Type B pancreatic cell (in vitro differentiated cells): Measurements from ENCODE around the gene AFP. TPM values are rescaled to one million over a fixed set of nuclear protein-coding genes. Genes with fewer than 3 reads are reported as not detected.

Experiments
- DNase-seq: peaks from one replicate; pipeline ENCODE4 v3.0.0; 2021; ENCODE audit warnings: mixed read lengths; ENCODE audit not compliant: unreplicated experiment; ENCODE audit errors: extremely low spot score
- H3K27ac Mint-ChIP-seq: 2 replicates; pipeline ENCODE4 v1.8.0; 2021; ENCODE audit warnings: mild to moderate bottlenecking, mixed read lengths
- H3K27me3 Mint-ChIP-seq: 2 replicates; pipeline ENCODE4 v1.8.0; 2021; ENCODE audit warnings: mixed read lengths
- H3K36me3 Mint-ChIP-seq: 2 replicates; pipeline ENCODE4 v1.8.0; 2021; ENCODE audit warnings: mixed read lengths
- H3K4me1 Mint-ChIP-seq: one replicate; pipeline ENCODE4 v1.8.0; 2021; ENCODE audit warnings: mixed read lengths; ENCODE audit not compliant: unreplicated experiment
- H3K4me3 Mint-ChIP-seq: 2 replicates; pipeline ENCODE4 v1.8.0; 2021; ENCODE audit warnings: mild to moderate bottlenecking, mixed read lengths
- H3K9me3 Mint-ChIP-seq: 2 replicates; pipeline ENCODE4 v1.8.0; 2021; ENCODE audit warnings: mixed read lengths
- CTCF ChIP-seq: fragments of 200-600 bp; sonication (generic); conservative IDR thresholded peaks from 2 replicates; pipeline ENCODE4 v1.5.0; 2021; ENCODE audit warnings: antibody characterized with exemption, mild to moderate bottlenecking
- total RNA-seq: library from RNA; stranded (reverse); gene quantifications from 2 replicates; pipeline ENCODE4 v1.2.1, GENCODE V29; 2021; ENCODE audit warnings: low replicate concordance

The AFP gene
- total RNA-seq, 1 donor from 2014 or later, result 67.6 TPM

GRCh38 chr4:73451404-73451803 is 15.4 kb downstream of the AFP start:
- Mint-ChIP-seq H3K27me3 (peaks cover 15% of the 10 kb centered on the region), H3K36me3 (no peaks in the 10 kb centered on the region), H3K27ac (no peak overlapping the region), H3K4me3 (no peak overlapping the region), H3K4me1 (peaks cover 9% of the 10 kb centered on the region), H3K9me3 (no peaks in the 10 kb centered on the region)
- TF ChIP-seq CTCF, result no peak
- DNase-seq, result no peak

GRCh38 chr4:73451981-73452747 is 16.1 kb downstream of the AFP start:
- H3K4me3 Mint-ChIP-seq, result no peak overlapping the region
- peaks cover 12% of the 10 kb centered on the region for H3K27me3 Mint-ChIP-seq
- no peak for TF ChIP-seq CTCF
- H3K9me3 Mint-ChIP-seq, result no peaks in the 10 kb centered on the region
- H3K27ac Mint-ChIP-seq, result no peak overlapping the region
- H3K4me1 Mint-ChIP-seq, result peaks cover 9% of the 10 kb centered on the region
- no peaks in the 10 kb centered on the region for H3K36me3 Mint-ChIP-seq
- no peak for DNase-seq

GRCh38 chr4:73452953-73453700 is 17.1 kb downstream of the AFP start:
- H3K9me3 Mint-ChIP-seq, result no peaks in the 10 kb centered on the region
- peaks cover 6% of the 10 kb centered on the region for H3K27me3 Mint-ChIP-seq
- H3K4me3 Mint-ChIP-seq, result no peak overlapping the region
- H3K4me1 Mint-ChIP-seq, result peaks cover 9% of the 10 kb centered on the region
- no peaks in the 10 kb centered on the region for H3K36me3 Mint-ChIP-seq
- no peak for DNase-seq
- no peak for TF ChIP-seq CTCF
- no peak overlapping the region for H3K27ac Mint-ChIP-seq

- Mint-ChIP-seq H3K27ac (no peak overlapping the region), H3K9me3 (no peaks in the 10 kb centered on the region), H3K36me3 (no peaks in the 10 kb centered on the region), H3K4me1 (peaks cover 9% of the 10 kb centered on the region), H3K4me3 (no peak overlapping the region), H3K27me3 (peaks cover 5% of the 10 kb centered on the region)
- DNase-seq, result no peak
- TF ChIP-seq CTCF, result no peak
These were observed 17.6 kb downstream of the AFP start for GRCh38 chr4:73453701-73454005.

GRCh38 chr4:73454920-73455319 is 18.9 kb downstream of the AFP start:
- Mint-ChIP-seq H3K27me3 (peaks cover 2% of the 10 kb centered on the region), H3K4me3 (no peak overlapping the region), H3K4me1 (peaks cover 9% of the 10 kb centered on the region), H3K27ac (no peak overlapping the region), H3K9me3 (no peaks in the 10 kb centered on the region), H3K36me3 (no peaks in the 10 kb centered on the region)
- no peak for TF ChIP-seq CTCF
- DNase-seq, result no peak
